Frontal cortex (tissue), 1 donor: ENCODE measurements around the gene HOPX. TPM values are rescaled to one million over a fixed set of nuclear protein-coding genes. Genes with fewer than 3 reads are reported as not detected.

Experiments used
- total RNA-seq: library from RNA; depleted of rRNA; stranded (reverse); fragments of >200 nt; gene quantifications from one replicate; pipeline ENCODE4 v1.2.3, GENCODE V29; 2014

Gene HOPX
- total RNA-seq, 1 donor from 2014 or later = 78.7 TPM

Other genes starting within 250 kb of the HOPX start
- 24.9 TPM for gene PPAT, start 245.7 kb downstream of the HOPX start, total RNA-seq
- 6.9 TPM for gene PAICS, start 245.0 kb downstream of the HOPX start, total RNA-seq
- gene SRP72, start 213.7 kb downstream of the HOPX start, total RNA-seq = 51.4 TPM
- 2.4 TPM for gene ARL9, start 175.5 kb downstream of the HOPX start, total RNA-seq
- not detected for gene SPINK2, start 140.4 kb upstream of the HOPX start, total RNA-seq
- gene REST, start 226.6 kb upstream of the HOPX start, total RNA-seq = 6.9 TPM